SIG-M5 (cell line): ENCODE results near the gene GGA3.
A peak's percentile ranks its signal among the peaks of the same experiment; 100 is the strongest.
"Not testable (repeated sequence)": the region's sequence is repeated elsewhere in the genome, so short reads cannot be mapped to it uniquely, and the experiment has no call there.

Source experiments
- DNase-seq: peaks from one replicate; lab custom pipeline; 2025; lab: John Stamatoyannopoulos, UW

GGA3 gene

DNA sequence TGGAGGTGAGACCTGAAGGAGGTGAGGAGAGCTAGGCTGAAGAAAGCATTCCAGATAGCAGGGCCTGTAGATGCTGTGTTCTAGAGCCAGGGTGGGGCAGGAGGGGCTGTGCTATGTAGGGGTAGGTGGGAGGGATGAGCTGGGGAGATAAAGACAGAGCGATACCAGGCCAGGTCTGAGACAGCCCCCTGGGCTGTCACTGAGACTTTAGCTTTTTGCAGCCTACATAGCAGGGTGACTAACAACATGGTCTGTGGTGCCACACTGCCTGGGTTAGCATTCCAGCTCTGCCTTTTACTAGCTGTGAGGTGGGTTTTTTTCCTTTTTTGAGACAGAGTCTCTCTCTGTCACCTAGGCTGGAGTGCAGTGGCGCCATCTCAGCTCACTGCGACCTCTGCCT is 41.6 kb downstream of the GGA3 start:
- DNase-seq: no peak

DNA sequence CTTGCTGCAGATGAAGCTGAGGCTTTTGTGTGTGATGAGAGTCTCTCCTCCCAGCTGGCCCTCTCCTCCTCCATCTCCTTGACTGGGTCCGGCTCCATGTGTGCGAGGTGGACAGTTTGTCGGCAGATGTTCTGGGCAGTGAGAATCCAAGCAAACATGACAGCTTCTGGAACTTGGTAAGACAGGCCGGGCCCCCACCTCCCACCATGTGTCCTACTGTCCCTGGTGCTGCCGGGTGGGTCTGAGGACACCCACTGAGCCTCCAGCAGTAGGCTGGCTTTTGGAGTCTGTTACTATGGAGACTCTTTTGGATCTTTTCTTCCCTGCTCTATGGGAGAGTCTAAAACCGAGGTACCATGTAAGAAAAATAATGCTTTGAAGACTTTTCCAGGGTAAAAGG is 43.3 kb downstream of the GGA3 start:
- no peak for DNase-seq

DNA sequence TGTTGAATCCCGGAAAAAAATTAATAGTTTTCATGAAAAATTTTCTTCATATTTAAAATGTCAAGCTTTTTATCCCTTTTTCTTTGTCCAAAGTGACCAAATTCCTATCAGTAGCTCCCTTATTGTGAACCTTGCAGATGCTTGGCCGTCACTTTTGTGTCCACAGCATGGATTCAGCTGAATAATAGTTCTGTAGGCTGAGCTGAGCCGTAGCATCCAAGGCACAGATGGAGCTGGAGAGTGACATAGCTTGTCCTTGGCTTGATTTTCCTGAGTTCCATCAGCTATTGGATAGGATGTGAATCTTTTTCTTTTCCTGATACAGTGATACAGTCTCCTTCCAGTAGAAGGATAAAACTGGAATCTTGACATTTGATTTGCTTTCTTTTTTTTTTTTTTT is 52.3 kb downstream of the GGA3 start:
- no peak for DNase-seq

DNA sequence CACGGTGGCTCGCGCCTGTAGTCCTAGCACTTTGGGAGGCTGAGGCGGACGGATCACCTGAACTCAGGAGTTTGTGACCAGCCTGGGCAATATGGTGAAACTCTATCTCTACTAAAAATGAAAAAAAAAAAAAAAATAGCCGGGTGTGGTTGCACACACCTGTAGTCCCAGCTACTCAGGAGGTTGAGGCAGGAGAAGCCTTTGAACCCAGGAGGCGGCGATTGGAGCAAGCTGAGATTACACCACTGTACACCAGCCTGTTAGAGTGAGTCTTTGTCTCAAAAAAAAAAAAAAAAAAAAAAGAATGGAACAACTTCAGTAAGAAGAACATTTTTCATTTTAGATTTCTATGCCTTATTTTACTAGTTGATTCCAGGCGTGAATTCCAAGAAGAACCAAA is 53.2 kb downstream of the GGA3 start:
- no peak for DNase-seq

DNA sequence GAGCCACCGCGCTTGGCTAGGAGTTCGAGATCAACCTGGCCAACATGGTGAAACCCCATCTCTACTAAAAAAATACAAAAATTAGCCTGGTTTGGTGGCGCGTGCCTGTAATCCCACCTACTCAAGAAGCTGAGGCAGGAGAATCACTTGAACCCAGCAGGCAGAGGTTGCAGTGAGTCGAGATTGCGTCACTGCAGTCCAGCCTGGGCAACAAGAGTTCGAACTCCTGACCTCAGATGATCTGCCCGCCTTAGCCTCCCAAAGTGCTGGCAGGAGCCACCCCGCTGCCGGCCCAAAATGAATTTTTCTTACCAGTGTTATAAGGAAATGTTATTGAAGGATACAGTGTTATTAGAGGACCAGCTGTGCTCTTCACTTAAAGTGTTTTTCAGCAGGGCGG is 53.6 kb downstream of the GGA3 start:
- no peak for DNase-seq

DNA sequence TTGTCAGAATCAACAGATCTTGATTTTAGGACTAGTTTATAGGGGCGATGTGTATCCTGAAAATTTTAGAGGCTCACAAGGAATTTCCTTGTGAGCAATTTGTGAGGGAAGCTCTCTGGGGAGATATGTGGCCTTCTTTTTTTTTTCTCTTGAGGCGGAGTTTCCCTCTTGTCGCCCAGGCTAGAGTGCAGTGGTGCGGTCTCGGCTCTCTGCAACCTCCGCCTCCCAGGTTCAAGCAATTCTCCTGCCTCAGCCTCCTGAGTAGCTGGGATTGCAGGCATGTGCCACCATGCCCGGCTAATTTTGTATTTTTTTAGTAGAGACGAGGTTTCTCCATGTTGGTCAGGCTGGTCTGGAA is 54.4 kb downstream of the GGA3 start:
- DNase-seq: not testable (repeated sequence)

DNA sequence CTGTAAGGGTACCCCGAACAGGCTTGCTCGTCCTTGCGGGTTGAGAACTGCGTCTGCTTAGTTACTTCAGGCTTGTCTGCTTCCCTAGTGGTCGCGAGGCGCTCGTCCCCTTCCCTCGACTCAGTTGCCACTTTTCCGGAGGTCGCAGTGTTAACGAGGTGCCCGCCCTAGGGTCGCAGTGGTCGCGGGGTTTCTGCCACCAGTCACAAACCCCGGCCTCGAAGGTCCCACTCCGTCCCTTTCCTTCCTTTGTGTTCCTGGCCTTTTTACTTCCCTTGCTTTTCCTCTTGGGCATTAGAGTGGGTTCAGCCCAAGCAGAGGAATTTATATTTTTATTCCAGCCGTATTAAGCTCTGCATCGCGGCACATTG is 55.6 kb downstream of the GGA3 start:
- no peak for DNase-seq

DNA sequence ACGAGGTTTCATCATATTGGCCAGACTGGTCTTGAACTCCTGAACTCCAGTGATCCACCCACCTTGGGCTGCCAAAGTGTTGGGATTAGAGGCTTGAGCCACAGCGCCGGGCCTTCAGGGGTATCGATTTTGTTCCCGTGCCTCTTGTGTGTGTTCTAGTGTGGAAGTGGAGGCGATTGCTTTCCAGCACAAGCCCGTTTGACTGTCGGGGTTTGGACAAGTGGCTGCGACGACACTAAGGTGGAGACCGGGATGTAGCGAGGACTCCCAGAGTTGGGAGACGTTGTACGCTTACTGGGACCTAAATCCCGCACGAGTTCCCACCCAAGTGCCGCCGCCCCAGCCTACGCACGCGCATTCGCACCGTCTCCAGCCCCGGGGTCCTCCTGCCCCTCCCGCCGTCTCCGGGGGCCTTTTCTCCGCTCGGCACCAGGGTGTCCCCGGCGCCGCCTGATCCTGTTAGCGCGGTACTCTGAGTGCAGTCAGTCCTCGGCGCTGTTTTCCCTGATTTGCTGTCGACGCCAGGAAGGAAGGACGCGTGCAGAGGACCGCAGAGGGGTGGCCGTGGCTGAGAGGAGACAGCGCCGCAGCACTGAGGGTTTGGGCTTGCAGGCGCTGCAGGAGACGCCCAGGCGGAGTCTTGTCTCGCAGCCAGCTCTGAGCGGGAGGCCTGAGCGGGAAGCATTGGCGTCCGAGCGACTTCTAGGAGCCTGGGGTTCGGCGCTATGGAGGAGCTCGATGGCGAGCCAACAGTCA is 56.2 kb downstream of the GGA3 start, which contains the start of gene NUP85:
NUP85 (plus strand) TSS at position 643 of the 756 bp plus-strand sequence; CDS start at position 726, 83 bp downstream.
- peak; percentile 60 for DNase-seq

DNA sequence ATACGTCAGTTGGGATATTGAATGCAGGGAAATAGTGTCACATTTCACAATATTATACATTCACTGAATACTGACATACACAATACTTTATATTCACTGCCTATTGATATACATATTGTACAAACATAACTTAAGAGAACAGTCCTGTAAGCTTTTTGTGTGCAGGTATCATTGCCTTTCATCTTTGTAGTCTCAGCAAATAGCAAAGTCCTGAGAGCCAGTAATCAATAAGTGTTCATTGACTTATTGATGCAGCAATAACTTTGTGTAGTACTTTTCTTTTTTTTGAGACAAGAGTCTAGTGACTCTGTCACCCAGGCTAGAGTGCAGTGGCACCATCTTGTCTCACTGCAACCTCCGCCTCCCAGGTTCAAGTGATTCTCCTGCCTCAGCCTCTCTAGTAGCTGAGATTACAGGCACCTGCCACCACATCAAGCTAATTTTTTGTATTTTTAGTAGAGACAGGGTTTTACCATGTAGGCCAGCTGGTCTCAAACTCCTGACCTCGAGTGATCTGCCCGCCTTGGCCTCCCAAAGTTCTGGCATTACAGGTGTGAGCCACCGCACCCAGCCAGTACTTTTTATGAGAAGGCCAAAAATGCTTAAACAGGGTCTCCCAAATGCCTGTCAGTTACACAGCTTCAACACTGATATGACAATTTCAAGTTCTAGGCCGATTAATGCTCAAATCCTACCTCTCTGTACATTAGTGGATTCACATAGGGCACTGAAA is 61.4 kb downstream of the GGA3 start:
- DNase-seq: no peak

DNA sequence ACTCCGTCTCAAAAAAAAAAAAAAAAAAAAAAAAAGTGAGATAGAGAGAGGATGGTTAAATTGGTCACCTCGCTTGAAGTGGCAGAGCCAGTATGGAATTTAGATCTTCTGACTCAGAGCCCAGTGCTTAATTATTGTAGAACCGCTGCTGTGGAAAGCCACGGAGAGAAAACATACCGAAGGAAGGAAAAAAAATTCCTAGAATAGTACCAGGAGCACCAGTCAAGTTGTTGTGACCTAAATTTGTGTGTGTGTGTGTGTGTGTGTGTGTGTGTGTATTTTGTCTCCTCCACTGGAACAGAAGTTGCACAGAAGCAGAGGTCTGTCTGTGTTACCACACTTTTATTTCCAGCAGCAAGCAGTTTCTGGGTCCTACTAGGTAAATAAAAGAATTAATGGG is 66.5 kb downstream of the GGA3 start:
- no peak for DNase-seq

DNA sequence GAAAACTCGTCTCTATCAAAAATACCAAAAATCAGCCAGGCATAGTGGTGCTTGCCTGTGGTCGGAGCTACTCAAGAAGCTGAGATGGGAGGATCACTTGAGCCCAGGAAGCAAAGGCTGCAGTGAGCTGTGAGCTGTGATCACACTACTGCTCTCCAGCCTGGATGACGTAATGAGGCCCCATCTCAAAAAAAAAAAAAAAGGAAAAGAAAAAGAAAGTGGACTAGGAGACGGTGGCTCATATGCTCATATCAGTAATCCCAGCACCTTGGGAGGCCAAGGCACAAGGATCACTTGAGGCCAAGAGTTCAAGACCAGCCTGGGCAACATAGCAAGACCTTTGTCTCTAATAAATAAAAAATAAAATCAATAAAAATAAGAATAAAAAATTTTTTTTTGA is 69.8 kb downstream of the GGA3 start:
- no peak for DNase-seq

DNA sequence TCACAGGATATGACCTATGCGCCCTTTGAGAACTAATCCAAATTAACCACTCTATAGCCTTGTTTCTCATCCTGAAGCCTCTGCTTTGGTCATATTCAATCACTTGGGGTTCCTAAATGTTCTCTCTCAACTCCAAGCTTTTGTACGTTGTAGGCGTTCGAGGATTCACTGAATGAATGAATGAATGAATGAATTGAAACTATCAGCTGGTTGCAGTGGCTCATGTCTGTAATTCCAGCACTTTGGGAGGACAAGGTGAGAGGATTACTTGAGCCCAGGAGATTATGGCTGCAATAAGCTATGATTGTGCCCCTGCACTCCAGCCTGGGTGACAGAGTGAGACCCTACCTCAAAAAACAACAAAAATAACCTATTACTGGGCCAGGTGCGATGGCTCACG is 72.8 kb downstream of the GGA3 start:
- DNase-seq: no peak
